ENCODE measurements around the gene TRAF4. TPM values are rescaled to one million over a fixed set of nuclear protein-coding genes. Genes with fewer than 3 reads are reported as not detected.

Gene TRAF4
- total RNA-seq, 1 experiment from 2014 or later, result 227 TPM

GRCh38 chr17:28728364-28729200, 15.2 kb upstream of the TRAF4 start, which contains the start of gene NEK8:
TSS of gene NEK8 (plus strand) at chr17:28728788. CDS start at chr17:28728814, 26 bp downstream.
- H2BK20ac ChIP-seq (ENCODE audit: low read depth, low read length, poor library complexity, severe bottlenecking), result no peak within 1 kb of the TSS

More at GRCh38 chr17:28728364-28729200, 15.2 kb upstream of the TRAF4 start, which contains the start of gene NEK8:
- peak within 1 kb of the TSS; percentile 92 for H3K27ac ChIP-seq (ENCODE audit: insufficient read length, low read depth, low read length)
- H3K27me3 Mint-ChIP-seq (ENCODE audit: low read depth), result no peaks in the 10 kb centered on the region; the same call in 1 of the 2 replicates
- peak within 1 kb of the TSS; percentile 78 for H3K4me2 ChIP-seq (ENCODE audit: insufficient read depth, insufficient read length, low read length)
- no peak for TF ChIP-seq CTCF (conservative IDR thresholded peaks at IDR 0.05)
- no peak within 1 kb of the TSS for H2AK5ac ChIP-seq (ENCODE audit: insufficient read length, low read length)
- peaks cover 20% of the 10 kb centered on the region for H3K23me2 ChIP-seq (ENCODE audit: insufficient read length, low read depth, low read length, poor library complexity, severe bottlenecking)
- H3K18ac ChIP-seq (ENCODE audit: insufficient read length, low read depth, low read length), result peak within 1 kb of the TSS; percentile 49
- H3K27ac Mint-ChIP-seq, result peak within 1 kb of the TSS; percentile 98 to 99 (median 99)
- no peak within 1 kb of the TSS for H2AFZ ChIP-seq (ENCODE audit: low read length)
- H4K5ac ChIP-seq (ENCODE audit: insufficient read length, low read depth, low read length), result no peak within 1 kb of the TSS
- H4K20me1 ChIP-seq (ENCODE audit: control insufficient read depth, insufficient read depth, insufficient read length), result no peaks in the 10 kb centered on the region
- no peaks in the 10 kb centered on the region for H3K9me3 ChIP-seq (ENCODE audit: control insufficient read depth, low read depth, low read length)
- no peak within 1 kb of the TSS for H3T11ph ChIP-seq (ENCODE audit: low read length)
- H3K79me2 ChIP-seq (ENCODE audit: insufficient read depth, low read length), result no peaks in the 10 kb centered on the region
- peak; percentile 94 for DNase-seq
- no peak within 1 kb of the TSS for H4K8ac ChIP-seq (replicated peaks; ENCODE audit: insufficient read length, low read depth, low read length)
- H3K4me3 Mint-ChIP-seq, result peak within 1 kb of the TSS; percentile 95 to 96
- no peak within 1 kb of the TSS for H2BK5ac ChIP-seq (ENCODE audit: insufficient read length, low read length)
- peak within 1 kb of the TSS; percentile 52 for H3K9ac ChIP-seq (ENCODE audit: extremely low read depth, insufficient read length, low read length)
- H2BK120ac ChIP-seq (ENCODE audit: low read depth, low read length, poor library complexity, severe bottlenecking), result no peak within 1 kb of the TSS
- no peak within 1 kb of the TSS for H3K56ac ChIP-seq (ENCODE audit: insufficient read length, low read depth, low read length)
- no peaks in the 10 kb centered on the region for H3K4me1 ChIP-seq (ENCODE audit: insufficient read depth, low read length)
- no peak within 1 kb of the TSS for H2BK12ac ChIP-seq (ENCODE audit: insufficient read length, low read depth, low read length)
- no peaks in the 10 kb centered on the region for H3K79me1 ChIP-seq (ENCODE audit: insufficient read depth, low read depth, low read length, poor library complexity, severe bottlenecking)
- H3K23ac ChIP-seq (ENCODE audit: insufficient read length, low read depth, low read length), result no peak within 1 kb of the TSS
- WGBS (ENCODE audit: extremely low coverage, insufficient read length, low lambda C conversion rate), result no CpG with 5 or more reads among the region's 64 CpGs
- no peaks in the 10 kb centered on the region; a peak in 2 of 5 replicates for H3K9me3 Mint-ChIP-seq
- H3K4ac ChIP-seq (ENCODE audit: low read depth, low read length), result no peak within 1 kb of the TSS
- no peak within 1 kb of the TSS for H2BK15ac ChIP-seq (ENCODE audit: low read depth, low read length)
- no peak within 1 kb of the TSS for H4K91ac ChIP-seq (ENCODE audit: insufficient read length, low read depth, low read length)
- H3K4me1 Mint-ChIP-seq, result peaks cover 20 to 22% of the 10 kb centered on the region in 2 experiments
- peak within 1 kb of the TSS; percentile 82; the same call in 1 of the 2 replicates for H3K14ac ChIP-seq (ENCODE audit: insufficient read depth, low read length)
- peaks cover 9 to 17% (median 11%) of the 10 kb centered on the region in 3 experiments; a peak in 6 of 7 replicates for H3K36me3 Mint-ChIP-seq (ENCODE audit: insufficient read depth in 1 of 3, low read depth in 3 of 3)
- H3K27me3 ChIP-seq (ENCODE audit: insufficient read depth, low read length), result no peaks in the 10 kb centered on the region
